Esophagus (tissue), 2 donors: ENCODE data around the gene TASP1. TPM values are rescaled to one million over a fixed set of nuclear protein-coding genes. Genes with fewer than 3 reads are reported as not detected.

ENCODE experiments used
- H3K27ac ChIP-seq, 2 donors: one replicate each; pipeline ENCODE4 v1.5.1; 2013; ENCODE audit warnings: low read depth in 2 of 2, mild to moderate bottlenecking in 2 of 2, inconsistent platforms in 1 of 2, low read length in 1 of 2, moderate library complexity in 1 of 2
- H3K27me3 ChIP-seq, 2 donors: one replicate each; pipeline ENCODE4 v1.6.1; 2013; ENCODE audit warnings: low read length in 2 of 2, control low read depth in 1 of 2, mild to moderate bottlenecking in 1 of 2; ENCODE audit not compliant: insufficient read depth in 2 of 2, control insufficient read depth in 1 of 2
- H3K36me3 ChIP-seq, 2 donors: one replicate each; pipeline ENCODE4 v1.6.1; 2013; ENCODE audit warnings: low read length in 1 of 2; ENCODE audit not compliant: control insufficient read depth in 2 of 2, insufficient read depth in 2 of 2
- H3K4me1 ChIP-seq, 2 donors: one replicate each; pipeline ENCODE4 v1.6.1; 2013; ENCODE audit warnings: low read length in 1 of 2; ENCODE audit not compliant: control insufficient read depth in 2 of 2, insufficient read depth in 2 of 2
- H3K4me3 ChIP-seq, 2 donors: one replicate each; pipeline ENCODE4 v1.5.1; 2013; ENCODE audit warnings: low read length in 2 of 2, mild to moderate bottlenecking in 2 of 2, low read depth in 1 of 2, moderate library complexity in 1 of 2
- H3K9me3 ChIP-seq, 2 donors: one replicate each; pipeline ENCODE4 v1.6.1; 2013; ENCODE audit warnings: mild to moderate bottlenecking in 2 of 2, low read depth in 1 of 2, low read length in 1 of 2, moderate library complexity in 1 of 2; ENCODE audit not compliant: control insufficient read depth in 2 of 2, insufficient read depth in 1 of 2
- WGBS, 2 donors: extraction: QIAGEN DNeasy Blood & Tissue Kit; methylation state at CpG; one replicate each; pipeline ENCODE4 v1.1.7; 2013; 5-methylcytosine and 5-hydroxymethylcytosine counted together
- polyA plus RNA-seq, 2 donors: library from polyadenylated mRNA; stranded (reverse); fragments of 200-250 nt; gene quantifications; one replicate each; pipeline ENCODE4 v1.2.3, GENCODE V29; 2013
- donor health status: healthy with polysubstance abuse.
- donor health status: Bipolar disorder and iron deficiency.

TASP1 gene
- polyA plus RNA-seq, 2 donors: 3.5 to 4.9 TPM

DNA sequence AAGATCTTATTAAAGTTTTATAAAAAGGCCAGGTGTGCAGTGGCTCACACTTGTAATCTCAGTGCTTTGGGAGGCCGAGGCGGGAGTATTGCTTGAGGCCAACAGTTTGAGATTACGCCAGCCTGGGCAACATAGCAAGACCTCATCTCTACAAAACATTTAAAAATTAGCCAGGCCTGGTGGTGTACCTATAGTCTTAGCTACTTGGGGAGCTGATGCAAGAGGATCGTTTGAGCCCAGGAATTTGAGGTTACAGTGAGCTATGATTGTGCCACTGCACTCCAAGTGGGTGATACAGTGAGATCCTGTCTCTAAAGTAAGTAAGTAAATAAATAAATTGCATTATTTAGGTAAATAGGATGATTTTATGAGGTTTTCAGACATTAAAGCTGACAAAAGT is 234.4 kb downstream of the TASP1 start:
- WGBS, 2 donors: 86 to 90% methylated on average over 4 of the region's 4 CpGs
- H3K4me3 ChIP-seq: no peak overlapping the region

DNA sequence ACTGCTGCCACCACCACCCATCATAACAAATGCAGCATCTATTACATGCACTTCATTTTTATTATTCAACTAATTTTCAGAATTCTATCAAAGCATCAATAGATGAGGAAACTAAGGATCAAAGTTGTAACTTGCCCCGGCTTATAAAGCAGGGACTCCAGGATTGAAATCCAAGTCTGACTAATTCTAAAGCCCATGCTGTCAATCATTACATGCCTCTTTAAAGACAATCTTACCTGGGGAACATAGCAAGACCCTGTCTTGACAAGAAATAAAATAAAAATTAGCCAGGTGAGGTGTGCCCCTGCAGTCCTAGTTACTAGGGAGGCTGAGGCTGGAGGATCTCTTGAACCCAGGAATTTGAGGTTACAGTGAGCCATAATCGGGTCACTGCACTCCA is 235.3 kb downstream of the TASP1 start:
- no peaks in the 10 kb centered on the region for H3K36me3 ChIP-seq
- no peak overlapping the region for H3K27ac ChIP-seq
- no peaks in the 10 kb centered on the region for H3K27me3 ChIP-seq
- H3K9me3 ChIP-seq: no peaks in the 10 kb centered on the region
- no peak overlapping the region for H3K4me3 ChIP-seq
- H3K4me1 ChIP-seq: no peaks in the 10 kb centered on the region
- 51 to 86% methylated on average over 2 of the region's 2 CpGs for WGBS, 2 donors

More for the DNA sequence above, 234.4 kb downstream of the TASP1 start:
- no peaks in the 10 kb centered on the region for H3K9me3 ChIP-seq
- H3K4me1 ChIP-seq: no peaks in the 10 kb centered on the region
- no peaks in the 10 kb centered on the region for H3K27me3 ChIP-seq
- H3K36me3 ChIP-seq: no peaks in the 10 kb centered on the region
- no peak overlapping the region for H3K27ac ChIP-seq

DNA sequence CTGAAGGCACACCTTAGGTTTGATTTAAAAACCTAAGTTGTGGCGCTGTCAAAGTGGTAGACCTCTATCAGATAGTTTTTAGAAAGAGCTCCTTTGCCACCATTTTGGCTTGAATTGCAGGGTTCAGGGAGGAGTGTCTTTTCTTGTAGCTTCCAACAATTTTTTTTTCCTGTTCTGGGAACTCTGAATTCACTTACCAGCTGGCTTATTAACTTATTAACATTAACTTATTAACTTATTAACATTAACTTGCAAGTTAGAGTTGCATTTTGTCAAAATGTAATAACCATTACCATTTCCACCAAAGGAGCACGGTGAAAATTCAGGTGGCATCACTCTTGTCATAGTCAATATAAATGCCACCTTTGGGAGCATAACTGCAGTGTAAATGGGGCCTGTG is 235.7 kb downstream of the TASP1 start:
- H3K36me3 ChIP-seq: no peaks in the 10 kb centered on the region
- H3K27me3 ChIP-seq: no peaks in the 10 kb centered on the region
- no peak overlapping the region for H3K4me3 ChIP-seq
- H3K4me1 ChIP-seq: no peaks in the 10 kb centered on the region
- no peaks in the 10 kb centered on the region for H3K9me3 ChIP-seq
- 93 to 95% methylated on average over 2 of the region's 2 CpGs for WGBS, 2 donors
- no peak overlapping the region for H3K27ac ChIP-seq

DNA sequence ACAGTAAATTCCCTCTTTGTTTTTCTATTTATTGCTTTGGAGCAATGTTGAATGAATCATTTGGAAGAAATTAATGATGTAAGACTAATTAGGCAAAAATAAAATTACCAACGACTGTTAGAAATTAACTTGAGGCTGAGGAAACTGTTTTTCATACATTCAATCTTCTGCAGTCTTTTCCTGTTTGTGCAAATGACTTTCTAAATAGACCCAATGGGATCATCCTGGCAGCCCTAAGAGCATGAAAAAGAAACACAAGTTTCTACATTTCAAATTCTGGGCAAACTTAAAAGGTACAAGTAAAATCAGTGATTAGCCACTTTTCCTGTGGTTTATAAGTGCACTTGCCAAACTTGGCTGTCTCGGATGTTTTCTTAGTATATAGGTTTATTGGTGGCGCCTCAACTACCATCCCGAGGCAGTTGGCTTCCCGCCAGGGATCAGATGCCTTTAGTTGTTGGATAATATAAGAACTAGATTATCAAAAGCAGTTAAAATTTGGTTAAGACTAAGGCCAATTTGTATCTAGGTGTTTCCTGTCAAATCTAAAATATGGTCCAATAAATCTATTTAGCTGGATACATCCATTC is 236.5 kb downstream of the TASP1 start:
- Histone ChIP-seq H3K36me3 (no peaks in the 10 kb centered on the region), H3K4me3 (no peak overlapping the region), H3K27me3 (no peaks in the 10 kb centered on the region), H3K9me3 (no peaks in the 10 kb centered on the region), H3K4me1 (no peaks in the 10 kb centered on the region), H3K27ac (no peak overlapping the region)
- WGBS, 2 donors: 38 to 62% methylated on average over 5 of the region's 5 CpGs

DNA sequence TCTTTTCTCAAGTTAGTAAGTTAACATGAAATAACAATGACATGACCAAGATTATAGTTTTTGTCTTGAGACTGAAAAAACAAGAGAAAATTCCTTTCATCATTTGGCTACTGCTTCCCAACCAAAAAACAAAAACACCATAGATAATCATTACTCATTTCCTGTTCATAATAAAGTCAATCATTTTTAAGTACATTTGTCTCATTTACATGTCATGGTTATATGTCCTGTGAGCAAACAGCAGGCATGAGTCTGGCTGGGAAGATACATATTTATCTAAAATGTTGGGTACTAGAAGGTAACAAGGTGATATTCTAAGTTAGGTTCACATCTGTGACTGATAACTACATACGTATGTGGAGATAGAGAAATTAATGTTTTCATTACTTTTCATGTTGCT is 237.1 kb downstream of the TASP1 start:
- 93% methylated on average over 1 of the region's 1 CpG for WGBS, 2 donors
- no peaks in the 10 kb centered on the region for H3K36me3 ChIP-seq
- H3K27me3 ChIP-seq: no peaks in the 10 kb centered on the region
- H3K9me3 ChIP-seq: no peaks in the 10 kb centered on the region
- H3K4me3 ChIP-seq: no peak overlapping the region
- no peak overlapping the region for H3K27ac ChIP-seq
- H3K4me1 ChIP-seq: no peaks in the 10 kb centered on the region

DNA sequence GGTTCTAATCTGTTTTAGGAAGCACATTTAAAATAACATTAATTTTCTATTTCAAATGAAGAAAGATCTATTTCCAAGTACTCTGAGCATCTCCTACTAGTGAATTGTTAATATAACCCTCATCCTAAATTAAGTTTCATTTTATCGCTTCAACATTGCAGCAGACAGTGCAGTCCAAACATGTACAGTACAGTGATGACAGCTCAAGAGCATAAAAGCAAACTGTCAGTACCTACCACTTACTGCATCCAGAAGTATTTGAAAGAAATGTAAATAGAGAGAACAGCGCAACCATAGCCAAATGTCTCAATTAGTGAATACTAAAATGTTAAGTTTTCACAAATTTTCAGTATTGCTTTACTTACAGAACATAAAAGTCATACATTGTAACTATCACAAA is 238.3 kb downstream of the TASP1 start:
- Histone ChIP-seq H3K27ac (no peak overlapping the region), H3K27me3 (no peaks in the 10 kb centered on the region)
- 84 to 92% methylated on average over 2 of the region's 2 CpGs for WGBS, 2 donors

DNA sequence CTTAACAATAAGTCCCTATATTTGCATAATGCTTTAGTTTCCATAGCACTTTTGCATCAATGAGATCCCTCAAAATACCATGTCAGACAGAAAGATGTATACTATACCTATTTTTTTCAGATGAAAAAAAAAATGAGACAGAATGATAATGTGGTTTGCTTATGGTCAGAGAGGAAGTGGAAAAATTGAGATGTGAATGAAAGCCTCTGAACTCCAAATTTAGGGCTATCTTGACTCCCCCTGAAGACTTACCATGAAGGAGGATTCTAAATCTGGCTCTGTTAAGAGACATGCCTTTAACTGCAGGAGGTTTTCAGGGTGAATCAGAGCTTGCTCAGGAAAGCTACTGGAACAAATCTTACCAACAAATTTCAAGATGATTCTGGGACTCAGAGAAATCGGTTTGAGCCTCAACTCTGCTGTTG is 241.4 kb downstream of the TASP1 start:
- 78 to 79% methylated on average over 1 of the region's 1 CpG for WGBS, 2 donors
- H3K9me3 ChIP-seq: no peaks in the 10 kb centered on the region
- no peaks in the 10 kb centered on the region for H3K36me3 ChIP-seq

More for the DNA sequence above, 238.3 kb downstream of the TASP1 start:
- no peaks in the 10 kb centered on the region for H3K9me3 ChIP-seq
- H3K4me1 ChIP-seq: no peaks in the 10 kb centered on the region
- no peak overlapping the region for H3K4me3 ChIP-seq
- H3K36me3 ChIP-seq: no peaks in the 10 kb centered on the region

DNA sequence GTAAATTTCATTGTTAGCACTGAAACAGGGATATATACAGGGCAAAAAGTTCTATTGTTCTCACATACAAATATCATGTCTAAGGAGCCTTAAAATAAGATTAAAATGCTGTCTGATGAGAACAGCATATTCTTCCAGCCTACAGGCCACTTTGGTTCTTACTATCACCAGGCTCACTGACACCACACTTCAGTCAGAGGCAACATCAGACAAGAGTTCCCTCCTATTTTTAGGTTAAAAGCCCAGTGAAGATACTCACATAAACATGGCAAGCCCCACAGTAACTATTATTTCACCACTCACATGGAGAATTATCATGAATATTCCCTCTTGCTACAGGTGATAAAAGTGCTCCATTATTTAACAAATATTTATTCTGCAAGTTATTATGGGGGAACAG is 241.9 kb downstream of the TASP1 start:
- H3K9me3 ChIP-seq: no peaks in the 10 kb centered on the region
- no peak overlapping the region for H3K27ac ChIP-seq
- H3K27me3 ChIP-seq: no peaks in the 10 kb centered on the region
- H3K36me3 ChIP-seq: no peaks in the 10 kb centered on the region
- no peak overlapping the region for H3K4me3 ChIP-seq
- no peaks in the 10 kb centered on the region for H3K4me1 ChIP-seq

More for the DNA sequence above, 241.4 kb downstream of the TASP1 start:
- Histone ChIP-seq H3K27me3 (no peaks in the 10 kb centered on the region), H3K4me3 (no peak overlapping the region), H3K4me1 (no peaks in the 10 kb centered on the region), H3K27ac (no peak overlapping the region)

DNA sequence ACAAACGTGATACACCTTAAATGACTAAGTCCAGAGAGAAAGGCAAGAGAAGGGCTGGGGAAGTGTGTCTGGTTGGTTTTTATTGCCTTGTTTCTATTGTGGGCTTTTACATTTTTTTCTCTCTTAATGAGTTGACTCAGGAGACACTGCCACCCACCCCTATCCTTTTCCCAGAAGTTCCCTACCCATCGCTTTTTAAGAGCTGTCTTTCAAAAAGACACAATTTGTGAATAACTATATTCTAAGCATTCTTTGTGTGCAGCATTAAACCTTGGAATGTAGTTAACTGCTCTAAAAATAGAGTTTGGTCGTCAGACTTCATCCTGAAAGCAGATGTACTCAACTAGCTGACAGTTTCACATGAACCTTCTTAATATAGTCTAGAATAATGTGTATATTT is 242.7 kb downstream of the TASP1 start:
- Histone ChIP-seq H3K4me3 (no peak overlapping the region), H3K4me1 (no peaks in the 10 kb centered on the region), H3K27me3 (no peaks in the 10 kb centered on the region), H3K36me3 (no peaks in the 10 kb centered on the region), H3K27ac (no peak overlapping the region), H3K9me3 (no peaks in the 10 kb centered on the region)
- 75 to 81% methylated on average over 3 of the region's 3 CpGs for WGBS, 2 donors

DNA sequence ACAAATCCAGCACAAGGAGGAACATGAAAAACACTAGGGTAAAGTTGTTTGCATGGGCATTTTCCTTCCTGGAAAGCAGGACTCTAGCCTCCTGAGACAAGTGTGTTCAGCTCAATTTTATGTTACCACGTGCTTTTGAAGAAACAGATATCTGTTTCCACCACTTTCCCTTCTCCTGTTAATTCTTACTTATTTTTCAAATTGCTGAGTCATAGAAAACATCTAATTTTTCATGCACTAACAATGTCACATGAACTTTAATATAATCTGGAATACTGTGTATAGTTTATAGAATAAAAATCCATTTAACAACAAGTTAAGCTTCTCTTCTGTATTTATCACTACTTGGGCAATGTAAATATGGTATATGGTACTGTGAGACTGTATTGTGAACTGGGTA is 243.5 kb downstream of the TASP1 start:
- no peak overlapping the region for H3K27ac ChIP-seq
- H3K27me3 ChIP-seq: no peaks in the 10 kb centered on the region
- H3K36me3 ChIP-seq: no peaks in the 10 kb centered on the region
- no peak overlapping the region for H3K4me3 ChIP-seq
- H3K9me3 ChIP-seq: peaks cover 0 to under 1% of the 10 kb centered on the region in 2 donors
- 58 to 62% methylated on average over 1 of the region's 1 CpG for WGBS, 2 donors
- no peaks in the 10 kb centered on the region for H3K4me1 ChIP-seq
